HEK293 (cell line): ENCODE results near the gene UQCR11.

Experiments
- CTCF ChIA-PET: fragments of 350-600 bp; formaldehyde crosslinking; extraction: SDS; loops from one replicate; lab custom pipeline; 2021; ENCODE audit warnings: antibody characterized with exemption; lab: Yijun Ruan, JAX
- POLR2A ChIA-PET: fragments of 300-600 bp; formaldehyde crosslinking; extraction: SDS; loops from one replicate; lab custom pipeline; 2020; ENCODE audit warnings: antibody characterized with exemption, inconsistent platforms; lab: Yijun Ruan, JAX
- H3K27ac ChIP-seq: fragments of 200-500 bp; sonication (Bioruptor generic); 2 replicates; pipeline ENCODE4 v1.5.1; 2014; ENCODE audit warnings: low read depth, low read length, control low read depth, inconsistent platforms; ENCODE audit errors: extremely low read depth
- H3K36me3 ChIP-seq, 2 experiments: fragments of 200-500 bp in 1 of 2; sonication (Bioruptor generic) in 1 of 2; 1 replicate in 1 of 2; 2 replicates in 1 of 2; pipeline ENCODE4 v1.5.1; 2014 to 2017; ENCODE audit warnings: inconsistent platforms in 2 of 2, low read length in 2 of 2; ENCODE audit not compliant: control insufficient read depth in 2 of 2, insufficient read depth in 1 of 2
- H3K4me1 ChIP-seq: fragments of 200-500 bp; sonication (Bioruptor generic); 2 replicates; pipeline ENCODE4 v1.5.1; 2014; ENCODE audit warnings: mild to moderate bottlenecking, low read length, inconsistent platforms; ENCODE audit not compliant: control insufficient read depth, insufficient read depth
- H3K4me3 ChIP-seq: 2 replicates; pipeline ENCODE4 v1.5.1; 2011; ENCODE audit warnings: low read depth, mild to moderate bottlenecking, control low read depth, low read length, moderate library complexity
- H3K9me3 ChIP-seq: fragments of 200-500 bp; sonication (Bioruptor generic); 2 replicates; pipeline ENCODE4 v1.5.1; 2014; ENCODE audit warnings: low read depth, low read length, inconsistent platforms; ENCODE audit not compliant: control insufficient read depth, insufficient read depth
- ATF2 ChIP-seq: fragments of 450-650 bp; formaldehyde crosslinking; IDR thresholded peaks from 2 replicates; pipeline ENCODE4 v1.5.1; 2016; ENCODE audit warnings: missing biosample characterization, missing genetic modification characterization, low read depth
- FEZF1 ChIP-seq: fragments of 450-650 bp; formaldehyde crosslinking; IDR thresholded peaks from 2 replicates; pipeline ENCODE4 v1.5.1; 2016; ENCODE audit warnings: missing biosample characterization, missing genetic modification characterization
- GLIS1 ChIP-seq: fragments of 450-650 bp; formaldehyde crosslinking; IDR thresholded peaks from 2 replicates; pipeline ENCODE4 v1.5.1; 2016; ENCODE audit warnings: missing biosample characterization, missing genetic modification characterization
- KLF8 ChIP-seq: fragments of 450-650 bp; formaldehyde crosslinking; IDR thresholded peaks from 2 replicates; pipeline ENCODE4 v1.5.1; 2016; ENCODE audit warnings: missing biosample characterization, missing genetic modification characterization
- ZBTB6 ChIP-seq: fragments of 450-650 bp; formaldehyde crosslinking; IDR thresholded peaks from 2 replicates; pipeline ENCODE4 v1.5.1; 2017; ENCODE audit warnings: missing biosample characterization, missing genetic modification characterization
- ZFP3 ChIP-seq: fragments of 450-650 bp; formaldehyde crosslinking; IDR thresholded peaks from 2 replicates; pipeline ENCODE4 v1.5.1; 2016; ENCODE audit warnings: low read depth, missing biosample characterization, missing genetic modification characterization
- ZNF133 ChIP-seq: fragments of 450-650 bp; formaldehyde crosslinking; IDR thresholded peaks from 2 replicates; pipeline ENCODE4 v1.5.1; 2016; ENCODE audit warnings: missing biosample characterization, missing genetic modification characterization
- ZNF18 ChIP-seq: fragments of 450-650 bp; formaldehyde crosslinking; IDR thresholded peaks from 2 replicates; pipeline ENCODE4 v1.5.1; 2016; ENCODE audit warnings: missing biosample characterization, missing genetic modification characterization
- ZNF211 ChIP-seq: fragments of 450-650 bp; formaldehyde crosslinking; IDR thresholded peaks from 2 replicates; pipeline ENCODE4 v1.5.1; 2016; ENCODE audit warnings: low read depth, missing biosample characterization, missing genetic modification characterization
- ZNF239 ChIP-seq: fragments of 450-650 bp; formaldehyde crosslinking; IDR thresholded peaks from 2 replicates; pipeline ENCODE4 v1.5.1; 2016; ENCODE audit warnings: missing biosample characterization, missing genetic modification characterization
- ZNF335 ChIP-seq: fragments of 450-650 bp; formaldehyde crosslinking; conservative IDR thresholded peaks from 2 replicates; pipeline ENCODE4 v1.5.1; 2016; ENCODE audit warnings: missing biosample characterization, missing genetic modification characterization
- ZNF366 ChIP-seq: fragments of 450-650 bp; formaldehyde crosslinking; conservative IDR thresholded peaks from 2 replicates; pipeline ENCODE4 v1.5.1; 2016; ENCODE audit warnings: missing biosample characterization, missing genetic modification characterization
- ZNF48 ChIP-seq: fragments of 450-650 bp; formaldehyde crosslinking; IDR thresholded peaks from 2 replicates; pipeline ENCODE4 v1.5.1; 2016; ENCODE audit warnings: missing biosample characterization, missing genetic modification characterization
- ZNF600 ChIP-seq: fragments of 450-650 bp; formaldehyde crosslinking; IDR thresholded peaks from 2 replicates; pipeline ENCODE4 v1.5.1; 2016; ENCODE audit warnings: missing biosample characterization, missing genetic modification characterization
- ZNF664 ChIP-seq: fragments of 450-650 bp; formaldehyde crosslinking; IDR thresholded peaks from 2 replicates; pipeline ENCODE4 v1.5.1; 2016; ENCODE audit warnings: missing biosample characterization, missing genetic modification characterization
- ZNF701 ChIP-seq: fragments of 450-650 bp; formaldehyde crosslinking; IDR thresholded peaks from 2 replicates; pipeline ENCODE4 v1.5.1; 2016; ENCODE audit warnings: missing biosample characterization, missing genetic modification characterization
- ZNF707 ChIP-seq: fragments of 450-650 bp; formaldehyde crosslinking; IDR thresholded peaks from 2 replicates; pipeline ENCODE4 v1.5.1; 2016; ENCODE audit warnings: missing biosample characterization, missing genetic modification characterization
- ZNF747 ChIP-seq: fragments of 450-650 bp; formaldehyde crosslinking; IDR thresholded peaks from 2 replicates; pipeline ENCODE4 v1.5.1; 2016; ENCODE audit warnings: missing biosample characterization, missing genetic modification characterization
- TF ChIP-seq, protein P1 (sequence below): fragments of 450-650 bp; formaldehyde crosslinking; IDR thresholded peaks from 2 replicates; pipeline ENCODE4 v1.5.1; 2017; ENCODE audit warnings: missing biosample characterization, missing genetic modification characterization

Gene UQCR11

DNA sequence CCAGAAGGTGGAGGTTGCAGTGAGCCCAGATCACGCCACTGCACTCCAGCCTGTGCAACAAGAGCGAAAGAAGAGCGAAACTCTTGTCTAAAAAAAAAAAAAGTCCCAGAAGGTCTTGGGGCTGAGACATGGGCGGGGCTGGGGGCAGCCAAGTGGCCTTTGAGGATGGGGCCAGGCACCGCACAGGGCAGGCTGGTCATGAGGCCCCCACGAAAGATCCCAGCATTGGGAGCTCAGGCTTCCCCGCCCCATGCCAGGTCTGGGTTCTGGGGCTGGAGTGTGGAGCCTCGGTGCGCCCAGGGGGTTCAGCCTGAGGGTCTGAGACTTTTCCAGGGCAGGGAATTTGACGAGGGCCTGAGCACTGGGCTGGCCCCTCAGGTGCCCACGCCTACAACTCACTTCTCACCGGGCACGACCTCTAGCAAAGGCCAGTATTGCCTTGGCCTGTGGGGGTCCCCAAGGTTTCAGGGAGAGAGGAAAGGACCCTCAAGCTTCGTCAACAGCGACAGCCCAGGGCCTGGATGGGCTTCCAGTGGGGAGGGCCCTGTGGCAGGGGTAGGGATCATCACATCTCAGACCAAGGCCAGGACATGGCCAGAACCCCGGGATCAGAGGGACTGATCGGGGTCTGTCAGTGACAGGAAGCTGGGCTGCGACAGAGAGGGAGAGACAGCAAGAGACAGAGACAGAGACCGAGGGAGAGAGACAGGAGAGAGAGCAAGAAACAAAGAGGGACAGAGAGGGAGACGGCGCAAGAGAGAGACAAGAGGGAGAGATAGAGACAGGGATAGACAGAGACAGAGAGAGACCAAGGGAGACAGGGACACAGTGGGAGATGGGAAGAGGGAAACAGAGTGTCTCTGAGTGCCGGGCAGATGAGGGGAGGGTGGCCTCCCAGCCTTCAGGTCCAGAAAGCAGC is 29.7 kb downstream of the UQCR11 start:
- Histone ChIP-seq H3K27ac (no peak overlapping the region), H3K4me1 (no peaks in the 10 kb centered on the region), H3K4me3 (no peak overlapping the region), H3K36me3 (peaks cover 8 to 39% of the 10 kb centered on the region in 2 experiments)
- POLR2A ChIA-PET: interaction anchor here (1.1 to 2.6 kb wide), 2 partner anchors 11 to 17 kb away, joined by 4 to 8 read pairs; partner anchors contain the start of gene MBD3
- TF ChIP-seq ATF2 (tag by site-specific recombination) (no peak), FEZF1 (tag by site-specific recombination) (peak; percentile 34; the same call in 1 of the 2 replicates), ZNF18 (tag by site-specific recombination) (0 out of 2 replicates have a peak, but pooled peaks have one; percentile 4), ZNF600 (tag by site-specific recombination) (peak; percentile 58), GLIS1 (tag by site-specific recombination) (peak; percentile 23), ZNF747 (tag by site-specific recombination) (no peak), ZNF701 (tag by site-specific recombination) (no peak), KLF8 (0 out of 2 replicates have a peak, but pooled peaks have one; percentile 33), ZFP3 (tag by site-specific recombination) (no peak), ZNF366 (tag by site-specific recombination) (peak; percentile 59; the same call in 1 of the 2 replicates), ZNF664 (tag by site-specific recombination) (no peak), ZBTB6 (tag by site-specific recombination) (no peak), ZNF335 (tag by site-specific recombination) (peak; percentile 69), ZNF133 (no peak), ZNF48 (peak; percentile 95), ZNF707 (tag by site-specific recombination) (0 out of 2 replicates have a peak, but pooled peaks have one; percentile 27)
- TF ChIP-seq, protein P1, sequence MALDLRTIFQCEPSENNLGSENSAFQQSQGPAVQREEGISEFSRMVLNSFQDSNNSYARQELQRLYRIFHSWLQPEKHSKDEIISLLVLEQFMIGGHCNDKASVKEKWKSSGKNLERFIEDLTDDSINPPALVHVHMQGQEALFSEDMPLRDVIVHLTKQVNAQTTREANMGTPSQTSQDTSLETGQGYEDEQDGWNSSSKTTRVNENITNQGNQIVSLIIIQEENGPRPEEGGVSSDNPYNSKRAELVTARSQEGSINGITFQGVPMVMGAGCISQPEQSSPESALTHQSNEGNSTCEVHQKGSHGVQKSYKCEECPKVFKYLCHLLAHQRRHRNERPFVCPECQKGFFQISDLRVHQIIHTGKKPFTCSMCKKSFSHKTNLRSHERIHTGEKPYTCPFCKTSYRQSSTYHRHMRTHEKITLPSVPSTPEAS (tag by site-specific recombination): no peak
- TF ChIP-seq, all 188 proteins: peak for 9
- CTCF ChIA-PET: interaction anchor here (0.5 kb wide), 1 partner anchor 22 kb away, joined by 4 read pairs; no protein-coding TSS in a partner anchor
- H3K9me3 ChIP-seq: no peaks in the 10 kb centered on the region

DNA sequence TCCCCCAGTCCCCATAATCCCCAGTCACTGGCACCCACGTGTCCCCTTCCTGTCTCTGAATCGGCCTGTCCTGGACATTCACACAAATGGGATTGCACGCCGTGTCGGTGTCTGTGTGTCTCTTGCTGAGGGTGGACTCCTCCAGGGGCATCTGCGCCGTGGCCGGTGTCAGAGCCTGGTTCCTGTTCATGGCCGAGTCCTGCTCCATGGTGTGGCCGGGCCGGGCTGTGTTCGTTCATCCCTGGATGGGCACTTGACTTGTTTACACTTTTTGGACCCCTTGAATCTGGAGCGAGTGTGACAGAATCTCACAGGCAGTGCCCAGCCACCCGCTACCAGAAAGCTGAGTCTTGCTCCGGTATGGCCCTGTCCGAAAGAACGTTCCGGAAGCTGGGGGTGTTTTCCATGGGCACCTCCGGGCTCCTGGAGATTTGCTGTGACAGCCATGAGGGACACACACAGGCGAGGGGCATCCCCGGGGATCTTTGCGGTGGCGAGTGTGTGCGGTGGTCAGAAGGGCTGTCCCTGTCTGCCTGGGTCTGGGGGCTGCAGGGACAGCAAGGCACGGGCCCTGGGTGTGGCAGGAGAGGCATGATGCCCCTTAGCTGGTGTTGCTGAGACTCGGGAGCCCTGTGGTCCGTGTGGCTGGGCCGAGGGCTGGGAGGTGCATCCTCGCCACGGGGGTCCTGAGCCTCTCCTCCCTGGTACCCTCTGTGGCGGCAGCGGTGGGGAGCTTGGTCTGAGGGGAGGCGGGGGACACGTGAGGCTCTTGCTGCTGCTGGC is 30.7 kb downstream of the UQCR11 start:
- H3K4me3 ChIP-seq: no peak overlapping the region
- peaks cover 3 to 29% of the 10 kb centered on the region in 2 experiments for H3K36me3 ChIP-seq
- no peaks in the 10 kb centered on the region for H3K9me3 ChIP-seq
- H3K4me1 ChIP-seq: no peaks in the 10 kb centered on the region
- POLR2A ChIA-PET: interaction anchor here (0.6 to 2.6 kb wide), 3 partner anchors 12 to 1469 kb away, joined by 3 to 8 read pairs (median 4); partner anchors contain the start of gene MBD3
- CTCF ChIA-PET: no interaction called here
- TF ChIP-seq ZNF211 (tag by site-specific recombination) (no peak), ZNF239 (no peak), ZNF600 (tag by site-specific recombination) (peak; percentile 43; the same call in 1 of the 2 replicates)
- no peak overlapping the region for H3K27ac ChIP-seq
